ENCODE data around the gene IL17REL.

IL17REL gene

DNA sequence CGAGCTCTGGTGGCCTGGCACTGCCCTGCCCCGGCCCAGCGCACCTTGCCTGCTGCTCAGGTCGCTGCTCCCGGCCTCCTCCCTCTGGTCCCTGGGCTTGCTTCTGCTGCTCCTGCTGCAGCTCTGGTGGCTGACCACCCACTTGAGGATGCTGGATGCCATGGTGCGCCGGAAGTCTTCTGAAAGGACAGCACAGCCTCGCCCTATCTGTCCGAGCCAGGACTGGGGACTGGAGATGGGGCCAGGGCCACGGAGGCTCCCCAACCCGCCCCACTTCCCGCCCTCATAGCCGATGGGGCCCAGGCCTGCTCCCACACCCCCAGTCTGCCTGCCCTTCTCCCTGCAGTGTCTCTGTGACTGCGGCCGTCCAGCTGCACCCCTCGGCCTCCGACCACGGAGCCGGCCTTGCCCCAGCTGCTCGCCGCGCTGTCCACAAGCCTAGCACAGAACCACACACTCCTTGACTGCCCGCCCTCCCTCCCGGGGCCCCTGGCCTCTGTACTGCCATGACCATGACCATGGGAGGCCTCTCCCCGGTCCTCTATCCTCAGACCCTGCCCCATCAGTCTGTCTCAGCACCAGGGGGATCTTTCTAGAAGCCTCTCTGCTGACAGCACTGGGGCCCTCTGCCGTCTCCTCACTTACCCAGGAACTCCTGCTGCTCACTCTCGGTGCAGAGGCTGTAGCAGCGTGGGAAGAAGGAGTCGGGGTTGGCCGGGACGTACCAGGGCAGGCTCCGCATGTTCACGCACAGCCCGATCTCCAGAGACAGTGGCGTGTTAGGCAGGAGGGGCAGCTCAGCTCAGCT, 32.9 kb upstream of the IL17REL start:
- no peak for DNase-seq

DNA sequence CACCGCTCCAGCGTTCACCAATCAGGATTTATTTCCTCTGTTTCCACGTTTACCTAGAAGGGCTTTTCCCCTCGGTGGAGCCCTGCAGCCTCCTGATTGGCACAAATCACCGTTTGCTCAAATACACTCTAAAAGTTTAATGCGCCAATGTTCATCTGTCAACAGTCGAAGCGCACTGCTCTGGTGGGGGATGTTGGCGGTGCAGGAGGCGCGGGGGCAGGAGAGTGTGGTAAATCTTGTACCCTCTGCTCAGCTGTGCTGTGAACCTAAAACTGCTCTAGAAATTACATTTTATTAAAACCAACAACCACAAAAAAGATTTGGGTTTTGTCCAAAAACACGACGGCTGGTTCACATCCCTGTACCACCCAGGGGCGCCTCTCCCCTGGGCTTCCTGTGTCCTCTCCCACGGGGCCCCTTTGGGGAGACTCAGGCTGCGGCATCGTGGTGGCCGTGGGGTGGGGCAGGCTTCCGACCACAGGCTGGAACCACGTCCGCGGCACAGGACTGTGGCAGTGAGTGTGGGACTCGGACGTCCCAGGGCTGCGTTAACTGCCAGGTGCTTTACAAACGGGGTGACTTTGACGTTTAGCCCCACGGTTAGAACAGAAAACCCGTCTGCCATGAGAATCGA, 32.0 kb upstream of the IL17REL start:
- no peak for DNase-seq

DNA sequence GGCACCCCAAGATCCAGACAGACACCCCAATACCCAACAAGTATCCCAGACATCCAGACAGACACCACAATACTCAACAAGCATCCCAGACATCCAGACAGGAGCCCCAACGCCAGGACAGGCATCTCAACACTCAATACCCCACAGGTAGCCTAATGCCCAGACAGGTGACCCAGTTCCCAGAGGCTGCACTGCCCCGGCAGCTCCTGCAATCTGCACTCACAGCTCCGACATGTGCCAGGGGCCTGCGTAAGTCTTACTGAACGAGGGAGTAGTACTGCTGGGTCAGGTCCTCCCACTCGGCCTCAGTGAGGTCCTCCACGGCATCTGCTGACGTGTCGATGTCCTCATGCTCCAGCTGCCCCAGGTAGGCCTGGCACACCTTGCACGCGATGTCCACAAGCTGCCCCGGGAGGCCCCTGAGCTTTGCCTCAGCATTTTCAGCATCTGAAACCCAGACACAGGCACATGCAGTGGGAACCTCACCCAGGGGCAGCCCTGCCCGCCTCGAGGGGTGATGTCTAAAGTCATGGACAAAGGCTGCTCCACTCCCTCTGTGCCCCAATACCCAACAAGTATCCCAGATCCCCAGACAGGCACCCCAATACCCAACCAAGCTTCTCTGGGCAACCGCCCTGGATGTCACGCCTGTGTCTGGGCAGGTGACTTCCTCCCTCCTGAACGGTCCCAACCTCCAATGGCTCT, 28.9 kb upstream of the IL17REL start:
- no peak for DNase-seq

DNA sequence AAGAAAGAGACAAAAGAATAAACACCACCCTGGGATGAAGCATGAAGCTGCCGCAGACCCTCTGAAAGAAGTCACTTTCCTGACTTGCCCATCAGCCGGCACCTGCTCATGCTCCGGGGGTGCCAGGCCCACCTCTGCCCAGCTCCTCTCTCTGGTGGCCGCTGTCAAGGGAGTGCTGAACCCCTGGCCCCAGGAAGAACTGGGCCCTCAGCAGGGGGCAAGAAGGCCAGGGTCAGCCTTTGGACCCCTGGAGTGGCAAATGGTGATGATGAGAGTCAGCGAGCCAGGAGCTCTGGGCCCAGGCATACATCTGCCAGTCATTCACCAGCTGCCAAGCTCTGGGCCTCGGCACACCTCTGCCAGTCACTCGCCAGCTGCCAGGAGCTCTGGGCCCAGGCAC, 28.2 kb upstream of the IL17REL start:
- DNase-seq, result no peak

DNA sequence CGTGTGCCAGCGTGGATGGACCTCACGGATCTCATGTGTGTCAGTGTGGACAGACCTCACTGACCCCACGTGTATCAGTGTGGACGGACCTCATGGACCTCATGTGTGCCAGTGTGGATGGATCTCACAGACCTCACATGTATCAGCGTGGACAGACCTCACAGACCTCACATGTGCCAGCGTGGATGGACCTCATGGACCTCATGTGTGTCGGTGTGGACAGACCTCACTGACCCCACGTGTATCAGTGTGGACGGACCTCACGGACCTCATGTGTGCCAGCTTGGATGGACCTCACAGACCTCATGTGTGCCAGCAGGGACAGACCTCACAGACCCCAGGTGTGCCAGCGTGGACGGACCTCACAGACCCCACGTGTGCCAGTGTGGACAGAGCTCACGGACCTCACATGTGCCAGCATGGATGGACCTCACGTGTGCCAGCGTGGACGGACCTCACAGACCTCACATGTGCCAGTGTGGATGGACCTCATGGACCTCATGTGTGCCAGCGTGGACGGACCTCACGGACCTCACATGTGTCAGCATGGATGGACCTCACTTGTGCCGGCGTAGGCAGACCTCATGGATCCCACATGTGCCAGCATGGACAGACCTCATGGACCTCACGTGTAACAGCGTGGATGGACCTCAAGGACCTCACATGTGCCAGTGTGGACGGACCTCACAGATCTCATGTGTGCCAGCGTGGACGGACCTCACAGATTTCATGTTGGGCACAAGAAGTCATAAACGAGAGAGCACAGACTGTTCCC, 27.3 kb upstream of the IL17REL start:
- no peak for DNase-seq

DNA sequence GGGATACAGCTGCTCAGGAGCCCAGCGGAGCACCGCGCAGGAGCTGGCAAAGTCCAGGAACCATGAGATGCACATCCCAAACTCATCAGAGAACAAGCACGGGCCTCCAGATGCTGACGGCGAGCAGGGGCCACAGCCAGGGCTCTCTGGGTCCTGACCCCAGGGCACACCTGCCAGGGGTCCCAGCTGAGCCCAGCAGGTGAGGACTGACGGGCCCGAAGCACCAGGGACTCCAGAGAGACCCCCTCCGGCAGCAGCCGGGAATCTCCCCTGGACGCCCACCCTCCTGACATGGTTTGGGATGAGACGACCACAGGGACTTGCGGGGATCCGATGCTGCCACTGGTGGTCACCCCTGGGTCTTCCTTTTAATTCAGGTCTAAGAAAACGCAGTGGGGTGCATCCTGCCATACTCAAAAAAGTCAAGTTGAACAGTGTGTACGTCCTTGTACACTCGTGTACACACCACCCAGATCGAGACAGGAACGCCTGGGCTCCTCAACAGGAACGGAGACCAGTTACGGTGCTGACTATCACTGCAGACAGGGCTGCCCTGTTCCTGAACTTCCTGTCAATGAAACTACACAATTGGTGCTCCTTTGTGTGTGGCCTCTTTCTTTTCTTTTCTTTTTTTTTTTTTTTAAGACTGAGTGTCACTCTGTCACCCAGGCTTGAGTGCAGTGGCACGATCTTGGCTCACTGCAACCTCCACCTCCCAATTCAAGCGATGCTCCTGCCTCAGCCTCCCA, 23.6 kb upstream of the IL17REL start:
- no peak for DNase-seq

DNA sequence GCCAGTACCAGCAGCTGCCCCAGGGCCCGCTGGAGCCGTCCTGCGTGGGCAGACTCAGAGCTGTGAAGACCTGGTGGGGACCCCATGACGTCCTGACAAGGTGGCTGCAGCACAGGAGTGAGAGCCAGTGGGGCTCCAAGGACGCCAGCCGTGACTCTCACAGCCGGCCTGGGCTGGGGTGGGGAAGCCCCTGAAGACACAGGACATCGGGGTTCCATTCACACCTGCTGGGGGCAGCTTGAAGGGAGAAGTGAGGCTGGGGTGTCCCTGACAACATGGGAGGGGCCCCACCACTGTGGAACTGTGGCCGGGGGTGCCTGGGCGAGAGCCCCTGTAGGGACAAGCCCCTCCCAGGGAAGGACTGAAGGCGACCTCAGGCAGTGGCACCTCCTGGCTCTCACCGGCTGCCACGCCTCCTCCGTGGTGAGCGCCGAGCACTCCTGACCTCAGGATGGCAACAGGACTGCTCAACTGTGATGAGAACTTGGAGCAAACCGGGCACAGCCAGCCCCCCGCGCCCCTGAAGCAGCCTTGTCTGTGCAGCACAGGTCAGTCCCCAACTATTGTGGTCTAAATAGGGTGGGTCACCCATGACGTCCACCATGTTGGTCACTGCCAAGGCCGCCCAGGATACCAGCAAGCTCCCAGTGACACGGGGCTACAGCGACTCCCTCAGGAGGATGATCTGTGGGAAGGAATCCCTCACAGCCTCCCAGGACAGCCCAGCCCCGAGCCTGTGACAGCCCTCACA, 22.7 kb upstream of the IL17REL start:
- DNase-seq, result no peak

DNA sequence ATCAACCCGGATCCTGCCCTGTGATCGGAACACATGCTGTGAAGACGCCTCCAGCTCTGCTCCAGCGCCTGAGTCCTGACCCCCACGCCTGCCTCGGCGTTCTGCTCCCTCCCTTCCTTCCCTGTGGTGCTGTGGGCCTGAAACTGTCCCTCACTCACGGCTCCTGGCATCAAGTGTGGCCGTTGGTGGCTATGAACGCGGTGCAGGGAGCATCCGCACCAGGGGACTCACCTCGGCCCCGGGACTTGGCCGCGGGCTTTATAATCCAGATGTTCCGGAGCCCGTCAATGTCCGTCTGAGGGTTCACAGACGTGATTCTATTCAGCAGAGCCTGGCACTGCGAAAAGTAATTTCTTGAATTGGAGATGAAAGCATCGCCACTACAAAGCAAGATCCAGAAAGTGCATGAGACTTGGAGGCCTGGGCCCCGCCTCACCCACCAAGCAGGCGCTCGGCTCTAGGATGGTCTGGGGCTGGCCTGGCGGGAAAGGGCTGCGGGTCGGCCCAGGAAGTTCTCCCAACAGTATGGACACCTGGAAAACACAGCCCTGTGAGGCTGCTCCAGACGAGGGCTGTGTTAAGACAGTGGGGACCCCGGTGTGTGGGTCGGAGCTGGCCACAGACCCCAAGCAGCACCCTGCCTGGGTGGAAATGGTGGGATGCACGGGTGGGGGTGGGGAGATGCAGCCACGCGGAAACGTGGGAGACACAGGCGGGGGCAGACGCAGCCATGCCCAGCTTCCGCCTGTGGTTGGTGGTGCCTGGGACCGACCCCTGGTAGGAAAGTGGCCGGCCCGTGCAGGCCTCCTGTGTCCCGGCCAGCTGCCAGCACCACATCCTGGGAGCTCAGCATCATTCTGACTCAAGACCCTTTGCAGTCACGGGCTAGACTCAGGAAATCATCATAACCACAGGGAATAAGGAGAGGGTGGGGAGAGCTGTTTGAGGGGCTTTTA, 21.8 kb upstream of the IL17REL start:
- DNase-seq, result no peak

DNA sequence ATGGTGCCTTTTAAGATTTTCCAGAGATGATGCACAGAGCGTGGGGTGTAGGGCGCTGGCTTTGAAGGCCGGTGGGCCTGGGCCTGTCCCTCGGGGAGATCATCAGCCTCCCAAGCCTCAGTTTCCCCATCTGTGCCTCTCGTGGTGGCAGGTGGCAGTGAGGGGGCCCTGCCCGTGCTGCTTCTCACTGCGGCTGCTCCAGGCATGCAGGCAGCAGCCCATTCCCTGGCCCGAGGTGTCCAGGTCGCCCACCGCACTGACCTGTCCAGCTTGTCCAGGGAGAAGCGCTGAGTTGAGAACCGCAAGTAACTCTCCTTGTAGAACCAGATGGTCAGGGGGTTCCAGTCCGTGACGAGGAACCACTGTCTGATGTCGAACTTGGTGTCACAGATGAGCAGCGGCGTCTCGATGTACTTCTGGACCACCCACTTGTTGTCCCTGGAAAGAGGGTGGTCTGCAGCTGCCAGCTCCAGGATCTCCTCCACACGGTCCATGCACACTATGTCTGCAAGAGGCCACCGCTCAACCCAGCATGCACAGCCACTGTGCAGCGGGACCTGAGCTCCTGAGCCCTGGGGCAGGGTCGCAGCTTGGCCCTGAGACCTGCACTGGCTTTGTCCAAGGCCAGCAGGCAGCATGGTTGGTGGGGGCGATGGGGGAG, 20.5 kb upstream of the IL17REL start:
- no peak for DNase-seq

DNA sequence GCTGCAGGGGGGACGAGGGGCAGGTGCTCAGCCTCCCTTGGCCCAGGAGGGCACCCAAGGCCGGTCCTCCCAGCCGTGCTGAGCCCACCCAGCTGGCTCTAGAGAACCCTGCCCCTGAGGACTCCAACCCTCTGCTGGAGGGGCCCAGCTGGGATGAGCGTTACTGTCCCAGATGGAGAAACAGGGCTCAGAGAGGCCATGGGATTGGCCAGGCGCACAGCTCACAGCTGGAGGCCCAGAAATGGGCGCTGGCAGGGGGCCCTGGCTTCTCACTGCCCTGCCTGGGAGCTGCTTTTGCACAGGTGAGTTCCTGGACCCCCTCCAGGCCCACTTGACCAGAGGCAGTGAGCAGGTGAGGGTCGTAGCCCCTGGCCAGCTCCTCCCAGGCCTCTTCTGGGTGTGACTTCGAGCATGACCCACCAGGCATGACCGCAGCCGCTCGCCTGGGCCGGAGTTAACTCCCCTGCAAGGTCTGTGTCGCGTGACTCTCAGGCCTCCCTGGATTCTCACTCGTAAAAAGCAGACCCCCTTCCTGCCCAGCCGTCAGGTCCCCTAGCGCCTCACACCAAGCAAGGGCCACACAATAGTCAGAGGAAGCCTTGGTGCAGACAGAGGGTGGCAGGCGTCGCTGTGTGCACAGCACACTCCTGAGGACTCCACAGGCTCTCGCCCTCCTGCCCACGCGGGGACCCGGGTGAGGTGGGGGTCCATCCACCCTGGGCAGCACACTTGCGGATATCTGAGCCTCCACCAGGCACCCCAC, 19.7 kb upstream of the IL17REL start:
- no peak for DNase-seq

DNA sequence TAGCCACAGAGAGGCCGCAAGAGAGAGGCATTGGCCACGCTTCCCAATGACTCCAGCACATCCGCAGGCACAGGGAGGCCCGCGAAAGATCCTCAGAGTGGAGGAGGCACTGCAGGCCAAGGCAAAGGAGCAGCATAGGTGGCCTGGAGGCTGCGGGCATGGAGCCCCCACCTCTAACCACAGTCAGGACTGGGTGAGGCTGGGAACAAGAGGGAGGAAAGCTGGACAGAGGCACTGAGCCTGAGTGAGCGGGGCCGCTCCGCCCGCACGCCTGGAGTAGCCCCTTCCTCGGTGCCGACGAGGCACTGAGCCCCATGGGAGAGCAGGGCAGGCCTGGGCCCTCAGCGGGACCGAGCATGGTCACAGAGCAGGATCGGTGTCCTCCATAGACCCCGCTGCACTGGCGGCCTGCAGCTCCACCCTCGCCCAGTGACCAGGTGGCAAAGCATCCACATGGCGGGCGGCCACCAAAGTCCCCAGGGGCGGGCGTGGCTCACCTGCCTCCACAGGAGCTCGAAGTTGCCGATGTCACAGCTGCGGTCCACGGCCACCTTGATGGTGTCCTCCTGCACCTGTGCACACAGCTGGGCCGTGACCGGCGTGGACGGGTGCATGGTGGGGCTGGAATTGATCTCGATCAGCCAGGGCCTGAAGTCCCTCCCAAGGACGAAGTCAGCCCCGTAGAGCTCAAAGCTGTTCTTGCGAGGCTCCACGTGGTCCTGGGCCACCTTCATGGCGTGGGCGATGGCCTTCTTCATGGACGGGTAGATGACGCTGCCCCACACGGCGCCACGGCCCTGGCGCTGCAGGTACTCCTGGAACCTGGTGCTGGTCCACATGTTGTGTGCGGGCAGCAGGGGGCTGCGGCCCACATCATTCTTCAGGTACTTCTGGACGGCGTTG, 18.9 kb upstream of the IL17REL start:
- no peak for DNase-seq

DNA sequence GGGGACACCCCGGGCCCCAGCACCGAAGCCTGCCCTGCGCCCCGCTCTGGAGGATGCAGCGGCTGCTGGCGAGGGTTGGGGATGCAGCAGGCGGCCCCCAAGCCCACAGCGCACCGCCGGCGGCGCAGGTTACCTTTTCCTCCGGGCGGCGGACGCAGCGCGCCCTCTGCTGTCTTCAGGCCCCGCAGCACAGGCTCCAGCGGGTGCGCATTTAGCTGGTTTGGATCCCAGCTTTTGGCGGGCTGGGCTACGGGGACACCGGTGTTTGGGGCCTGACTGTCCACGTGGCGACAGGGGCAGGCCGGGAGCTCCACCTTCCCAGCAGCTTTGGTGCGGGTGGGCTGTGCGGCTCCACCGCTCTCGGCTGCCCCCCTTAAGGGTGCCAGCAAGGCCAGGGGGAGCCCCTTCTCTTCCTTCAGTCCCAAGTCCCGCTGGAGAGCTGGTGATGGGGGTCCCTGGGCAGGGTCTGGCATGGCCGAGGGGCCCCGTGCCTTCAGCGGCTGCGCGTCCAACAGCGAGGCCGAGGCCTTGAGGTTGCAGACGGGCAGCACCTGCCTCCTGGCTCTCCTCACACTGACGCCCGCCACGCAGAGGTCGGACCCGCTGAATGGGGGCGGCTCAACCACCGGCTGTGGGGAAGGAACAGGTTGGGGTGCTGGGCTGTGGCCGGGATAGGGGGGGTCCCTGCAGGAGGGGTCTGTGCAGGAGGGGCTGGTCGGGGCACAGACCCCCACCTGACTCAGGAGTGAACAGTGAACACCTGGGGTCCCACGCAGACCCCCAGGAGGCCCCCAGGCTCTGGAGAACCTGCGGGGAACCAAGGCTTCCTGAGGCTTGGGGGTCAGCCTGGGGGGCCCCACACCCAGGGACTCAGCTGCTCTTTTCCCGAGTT, 18.0 kb upstream of the IL17REL start:
- peak; percentile 48 for DNase-seq

DNA sequence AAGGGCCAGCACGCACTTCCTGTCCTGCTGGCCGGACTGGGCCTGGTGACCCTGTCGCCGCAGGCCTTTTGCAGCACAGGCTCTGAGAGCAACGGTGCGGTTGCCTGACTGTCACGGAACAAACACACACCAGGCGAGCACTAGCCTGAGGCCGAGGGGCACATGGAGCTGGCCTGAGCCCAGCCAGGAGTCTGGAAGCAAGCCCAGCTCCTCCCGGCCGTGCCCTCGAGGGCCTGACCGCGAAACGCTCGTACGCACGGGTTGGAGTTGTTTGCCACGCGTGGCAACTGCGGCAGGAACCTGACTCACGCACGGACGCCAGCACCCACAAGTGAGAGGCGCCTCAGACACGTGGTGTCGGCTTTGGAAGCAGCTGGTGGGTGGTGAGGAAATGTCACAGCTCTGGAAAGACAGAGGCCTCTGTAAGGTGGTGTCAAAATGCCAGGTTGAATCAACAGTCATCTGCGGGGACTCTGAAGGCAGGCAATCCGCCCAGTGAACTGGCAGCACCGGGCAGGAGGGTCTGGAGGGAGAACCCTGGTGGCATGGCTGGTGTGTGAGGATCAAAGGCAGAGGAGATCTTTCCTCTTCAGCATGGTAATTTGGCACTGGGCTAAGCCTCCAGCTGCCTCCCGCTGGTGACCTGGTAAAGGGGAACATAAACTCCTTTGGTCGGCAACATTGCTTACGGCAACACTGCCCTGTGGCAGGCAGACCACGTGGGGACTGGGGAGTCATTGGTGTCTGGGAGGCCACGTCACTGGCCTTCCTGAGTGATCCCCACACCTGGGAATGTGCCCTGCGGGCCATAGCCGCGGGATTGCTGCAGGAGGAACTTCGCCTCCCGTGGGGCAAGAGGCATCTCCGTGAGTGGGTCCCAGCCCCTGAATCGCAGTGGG, 15.3 kb upstream of the IL17REL start:
- DNase-seq, result no peak

DNA sequence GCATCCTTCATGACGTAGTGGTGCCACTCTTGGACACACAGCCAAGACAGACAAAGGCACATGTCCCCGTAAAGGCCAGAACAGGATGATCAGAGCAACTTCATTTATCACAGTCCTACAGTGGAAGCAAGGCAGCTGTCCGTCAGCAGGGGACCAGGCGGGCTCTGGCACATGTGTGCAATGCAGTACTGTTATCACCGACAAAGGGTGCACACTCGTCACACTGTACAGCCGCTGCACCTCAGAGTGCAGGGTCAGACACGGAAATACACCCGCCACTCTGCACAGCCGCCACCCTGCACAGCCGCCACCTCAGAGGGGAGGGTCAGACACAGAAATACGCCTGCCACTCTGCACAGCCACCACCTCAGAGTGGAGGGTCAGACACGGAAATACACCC, 13.4 kb upstream of the IL17REL start:
- DNase-seq, result no peak

DNA sequence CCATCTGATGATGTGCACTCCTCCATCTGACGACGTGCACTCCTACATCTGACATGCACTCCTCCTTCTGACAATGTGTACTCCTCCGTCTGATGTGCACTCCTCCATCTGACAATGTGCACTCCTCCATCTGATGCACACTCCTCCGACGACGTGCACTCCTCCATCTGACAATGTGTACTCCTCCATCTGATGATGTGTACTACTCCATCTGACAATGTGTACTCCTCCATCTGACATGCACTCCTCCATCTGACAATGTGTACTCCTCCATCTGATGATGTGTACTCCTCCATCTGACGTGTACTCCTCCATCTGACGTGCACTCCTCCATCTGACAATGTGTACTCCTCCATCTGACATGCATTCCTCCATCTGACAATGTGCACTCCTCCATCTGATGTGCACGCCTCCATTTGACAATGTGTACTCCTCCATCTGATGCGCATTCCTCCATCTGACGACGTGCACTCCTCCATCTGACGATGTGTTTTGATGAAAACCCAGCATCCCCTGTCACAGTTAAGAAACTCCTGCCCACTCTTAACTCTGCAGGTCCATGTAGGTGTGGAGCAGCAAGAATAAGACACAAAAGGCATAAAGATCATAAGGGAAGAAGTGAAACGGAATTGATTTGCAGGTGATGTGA, 9.7 kb upstream of the IL17REL start:
- DNase-seq, result no peak

All from fibroblast of skin of right quadriceps (primary cell).